HG03460 (cell line): Measurements from ENCODE around the gene CIART.
A peak's percentile ranks its signal among the peaks of the same experiment; 100 is the strongest.
"Not testable (repeated sequence)": the region's sequence is repeated elsewhere in the genome, so short reads cannot be mapped to it uniquely, and the experiment has no call there.

ENCODE experiments used
- ATAC-seq: cut with Tn5 transposase; IDR thresholded peaks from one replicate; pipeline ENCODE4 v1.9.1; 2021; ENCODE audit not compliant: unreplicated experiment

The CIART gene

GRCh38 chr1:150281758-150282557 is at the start of gene CIART:
CIART (plus strand) TSS chr1:150282554; CDS start chr1:150283268, 714 bp downstream.
- ATAC-seq, result peak; percentile 77

- ATAC-seq, result not testable (repeated sequence)
Measured at GRCh38 chr1:150232921-150233320, 49.4 kb upstream of the CIART start.

- ATAC-seq, result no peak
Measured at GRCh38 chr1:150233359-150234308, 48.7 kb upstream of the CIART start.

- no peak for ATAC-seq
Measured at GRCh38 chr1:150234309-150234565, 48.1 kb upstream of the CIART start.

- ATAC-seq, result peak; percentile 56
Measured at GRCh38 chr1:150234566-150235293, 47.6 kb upstream of the CIART start.

- ATAC-seq, result no peak
Measured at GRCh38 chr1:150235294-150235851, 47.0 kb upstream of the CIART start.

GRCh38 chr1:150235852-150236613 is 46.3 kb upstream of the CIART start, which contains the start of gene ANP32E:
ANP32E (minus strand) TSS chr1:150236112; CDS start chr1:150235786, 326 bp downstream.
- peak; percentile 78 for ATAC-seq

GRCh38 chr1:150236614-150237100 is 45.7 kb upstream of the CIART start:
- ATAC-seq, result no peak

GRCh38 chr1:150237176-150237575 is 45.2 kb upstream of the CIART start:
- ATAC-seq, result not testable (repeated sequence)

- no peak for ATAC-seq
Measured at GRCh38 chr1:150237746-150238145, 44.6 kb upstream of the CIART start.

GRCh38 chr1:150243003-150243402 is 39.4 kb upstream of the CIART start:
- no peak for ATAC-seq

- no peak for ATAC-seq
Measured at GRCh38 chr1:150249936-150250335, 32.4 kb upstream of the CIART start.

- no peak for ATAC-seq
Measured at GRCh38 chr1:150256198-150256553, 26.2 kb upstream of the CIART start.

- ATAC-seq, result no peak
Measured at GRCh38 chr1:150256554-150257341, 25.6 kb upstream of the CIART start.

- ATAC-seq, result no peak
Measured at GRCh38 chr1:150257624-150258585, 24.4 kb upstream of the CIART start, which contains the start of gene CA14. CA14 (plus strand) TSS chr1:150257774; CDS start chr1:150258129, 355 bp downstream.

- no peak for ATAC-seq
Measured at GRCh38 chr1:150259217-150259616, 23.1 kb upstream of the CIART start.

GRCh38 chr1:150259758-150260669 is 22.3 kb upstream of the CIART start:
- no peak for ATAC-seq
